Ascending aorta (tissue), 2 donors: ENCODE results near the gene LMAN2L. TPM values are rescaled to one million over a fixed set of nuclear protein-coding genes. Genes with fewer than 3 reads are reported as not detected.

Source experiments
- DNase-seq, 2 donors: peaks; one replicate each; pipeline ENCODE4 v3.0.0-alpha.2; 2019; ENCODE audit warnings: low spot score in 2 of 2
- H3K27ac ChIP-seq, 2 donors: fragments of 200-600 bp; sonication (generic); one replicate each; pipeline ENCODE4 v1.5.1; 2016 to 2017; ENCODE audit warnings: mild to moderate bottlenecking in 1 of 2
- H3K27me3 ChIP-seq: fragments of 200-600 bp; sonication (generic); one replicate; pipeline ENCODE4 v1.5.1; 2017
- H3K36me3 ChIP-seq, 2 donors: fragments of 200-600 bp; sonication (generic); one replicate each; pipeline ENCODE4 v1.5.1; 2016
- H3K4me1 ChIP-seq, 2 donors: fragments of 200-600 bp; sonication (generic); one replicate each; pipeline ENCODE4 v1.5.1; 2016 to 2017; ENCODE audit warnings: mild to moderate bottlenecking in 1 of 2
- H3K4me3 ChIP-seq, 2 donors: fragments of 200-600 bp; sonication (generic); one replicate each; pipeline ENCODE4 v1.5.1; 2016 to 2017; ENCODE audit warnings: mild to moderate bottlenecking in 1 of 2
- H3K9me3 ChIP-seq, 2 donors: fragments of 200-600 bp; sonication (generic); one replicate each; pipeline ENCODE4 v1.5.1; 2016
- intact Hi-C: fragments of 100-400 bp; cut with DNase I; formaldehyde crosslinking; loops from one replicate; pipeline ENCODE4 v1.15.1; 2023
- total RNA-seq: library from RNA; depleted of rRNA; stranded (reverse); fragments of >200 nt; gene quantifications from one replicate; pipeline ENCODE4 v1.1.0, GENCODE V29; 2016
- TF ChIP-seq, protein P1 (sequence below), 3 experiments: fragments of 200-600 bp in 2 of 3; fragments of 450-650 bp in 1 of 3; sonication (generic) in 2 of 3; IDR thresholded peaks; one replicate each; pipeline ENCODE4 v1.5.1; 2016 to 2019; ENCODE audit warnings: antibody characterized with exemption in 3 of 3, mild to moderate bottlenecking in 1 of 3, moderate library complexity in 1 of 3

LMAN2L gene
- total RNA-seq, 1 donor from 2014 or later: 9.5 TPM

DNA sequence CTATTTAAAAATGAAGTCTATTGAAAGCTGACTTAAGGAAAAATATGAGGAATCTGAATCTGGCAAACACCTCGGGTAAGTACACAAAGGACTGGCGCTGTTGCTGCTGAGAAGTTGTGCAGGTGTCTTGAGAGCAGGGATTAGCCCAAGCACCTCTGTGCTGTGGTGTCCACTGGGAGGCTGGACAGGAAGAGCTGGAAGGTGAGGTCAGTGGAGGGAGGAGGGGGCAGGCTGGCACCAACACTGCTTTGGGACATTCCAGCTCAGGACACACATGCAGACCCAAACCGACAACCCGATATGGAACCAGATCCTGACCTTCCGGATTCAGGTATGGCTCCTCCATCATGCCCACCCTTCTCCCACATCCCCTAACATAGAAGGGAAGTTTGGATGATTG is 76.7 kb downstream of the LMAN2L start:
- TF ChIP-seq, protein P1, sequence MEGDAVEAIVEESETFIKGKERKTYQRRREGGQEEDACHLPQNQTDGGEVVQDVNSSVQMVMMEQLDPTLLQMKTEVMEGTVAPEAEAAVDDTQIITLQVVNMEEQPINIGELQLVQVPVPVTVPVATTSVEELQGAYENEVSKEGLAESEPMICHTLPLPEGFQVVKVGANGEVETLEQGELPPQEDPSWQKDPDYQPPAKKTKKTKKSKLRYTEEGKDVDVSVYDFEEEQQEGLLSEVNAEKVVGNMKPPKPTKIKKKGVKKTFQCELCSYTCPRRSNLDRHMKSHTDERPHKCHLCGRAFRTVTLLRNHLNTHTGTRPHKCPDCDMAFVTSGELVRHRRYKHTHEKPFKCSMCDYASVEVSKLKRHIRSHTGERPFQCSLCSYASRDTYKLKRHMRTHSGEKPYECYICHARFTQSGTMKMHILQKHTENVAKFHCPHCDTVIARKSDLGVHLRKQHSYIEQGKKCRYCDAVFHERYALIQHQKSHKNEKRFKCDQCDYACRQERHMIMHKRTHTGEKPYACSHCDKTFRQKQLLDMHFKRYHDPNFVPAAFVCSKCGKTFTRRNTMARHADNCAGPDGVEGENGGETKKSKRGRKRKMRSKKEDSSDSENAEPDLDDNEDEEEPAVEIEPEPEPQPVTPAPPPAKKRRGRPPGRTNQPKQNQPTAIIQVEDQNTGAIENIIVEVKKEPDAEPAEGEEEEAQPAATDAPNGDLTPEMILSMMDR (IDR thresholded peaks at IDR 0.05): no peak
- peaks cover 8 to 12% of the 10 kb centered on the region in 2 donors for H3K4me1 ChIP-seq
- no peak overlapping the region for H3K4me3 ChIP-seq
- H3K36me3 ChIP-seq: no peaks in the 10 kb centered on the region
- H3K27me3 ChIP-seq: no peaks in the 10 kb centered on the region
- no peaks in the 10 kb centered on the region for H3K9me3 ChIP-seq
- intact Hi-C loops: no loop called here
- no peak for DNase-seq
- no peak overlapping the region for H3K27ac ChIP-seq

DNA sequence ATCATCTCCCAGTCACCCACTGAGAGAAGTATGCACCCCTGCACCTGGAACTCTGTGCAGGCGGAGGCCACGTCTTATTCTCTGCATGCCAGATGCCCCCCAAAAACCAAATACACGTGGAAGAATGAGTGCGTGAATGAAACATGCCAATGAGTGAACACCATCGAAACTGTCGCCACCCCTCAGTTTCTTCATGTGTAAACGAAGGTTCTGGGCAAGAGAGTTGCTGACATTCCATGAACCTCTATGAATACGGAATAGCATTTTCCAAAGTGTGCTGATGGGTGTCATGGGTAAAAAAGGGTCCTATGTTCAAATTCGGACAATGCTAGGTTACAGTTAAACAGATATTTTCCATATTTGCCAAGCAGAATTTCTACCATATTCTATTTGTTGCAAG is 77.5 kb downstream of the LMAN2L start:
- no peak overlapping the region for H3K4me3 ChIP-seq
- TF ChIP-seq, protein P1 (IDR thresholded peaks at IDR 0.05): no peak
- H3K9me3 ChIP-seq: no peaks in the 10 kb centered on the region
- H3K27me3 ChIP-seq: no peaks in the 10 kb centered on the region
- DNase-seq: no peak
- H3K27ac ChIP-seq: no peak overlapping the region
- intact Hi-C loops: no loop called here
- H3K4me1 ChIP-seq: peaks cover 8 to 12% of the 10 kb centered on the region in 2 donors
- no peaks in the 10 kb centered on the region for H3K36me3 ChIP-seq

DNA sequence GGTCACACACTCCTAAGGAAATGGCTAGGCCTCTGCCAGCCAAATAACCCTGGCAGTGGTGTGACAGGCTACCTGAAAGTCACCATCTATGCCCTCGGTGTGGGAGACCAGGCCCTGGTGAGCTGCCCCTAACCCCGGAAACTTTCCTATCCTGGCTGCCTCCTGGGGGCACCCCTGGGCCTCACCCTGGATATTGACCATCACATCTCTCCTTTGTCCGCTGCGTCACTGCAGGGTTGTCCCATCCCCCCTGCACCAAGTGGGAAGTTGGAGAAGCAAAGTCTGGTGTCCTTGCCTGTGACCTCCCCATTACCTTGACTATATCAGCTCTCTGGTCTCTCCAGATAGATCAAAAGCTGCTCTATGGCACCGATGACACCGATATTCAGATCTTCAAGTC is 78.5 kb downstream of the LMAN2L start:
- H3K4me1 ChIP-seq: peaks cover 8 to 11% of the 10 kb centered on the region in 2 donors
- no peaks in the 10 kb centered on the region for H3K36me3 ChIP-seq
- H3K4me3 ChIP-seq: no peak overlapping the region
- intact Hi-C loops: no loop called here
- no peak for DNase-seq
- no peaks in the 10 kb centered on the region for H3K9me3 ChIP-seq
- TF ChIP-seq, protein P1 (IDR thresholded peaks at IDR 0.05): no peak
- H3K27me3 ChIP-seq: no peaks in the 10 kb centered on the region
- H3K27ac ChIP-seq: no peak overlapping the region

DNA sequence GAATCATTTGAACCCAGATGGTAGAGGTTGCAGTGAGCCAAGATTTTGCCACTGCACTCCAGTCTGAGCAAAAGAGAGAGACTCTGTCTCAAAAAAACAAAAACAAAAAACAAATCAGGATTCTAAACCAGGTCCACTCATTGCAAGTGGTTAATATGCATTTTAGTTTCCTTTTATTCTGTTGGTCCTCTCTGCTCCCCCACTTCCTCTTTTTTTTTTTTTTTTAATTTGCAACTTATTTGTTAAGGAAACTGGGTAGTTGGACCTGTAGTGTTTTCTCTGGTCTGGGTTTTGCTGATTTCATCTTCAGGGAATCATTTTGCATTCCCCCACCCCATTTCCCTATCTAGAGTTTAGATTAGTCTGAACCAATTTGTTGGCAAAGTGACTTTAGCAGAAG is 83.3 kb downstream of the LMAN2L start:
- TF ChIP-seq, protein P1 (IDR thresholded peaks at IDR 0.05): no peak

More for the DNA sequence above, 83.3 kb downstream of the LMAN2L start:
- intact Hi-C loops: no loop called here
- no peaks in the 10 kb centered on the region for H3K4me1 ChIP-seq
- H3K9me3 ChIP-seq: no peaks in the 10 kb centered on the region
- H3K27me3 ChIP-seq: no peaks in the 10 kb centered on the region
- no peak overlapping the region for H3K27ac ChIP-seq
- H3K36me3 ChIP-seq: no peaks in the 10 kb centered on the region
- H3K4me3 ChIP-seq: no peak overlapping the region
- DNase-seq: no peak

Other genes starting within 250 kb of the LMAN2L start
- not detected for gene NEURL3, start 234.7 kb downstream of the LMAN2L start, total RNA-seq
- 267 TPM for gene ARID5A, start 203.3 kb downstream of the LMAN2L start, total RNA-seq
- gene KANSL3, start 101.8 kb downstream of the LMAN2L start, total RNA-seq: 56.1 TPM
- not detected for gene FER1L5, start 97.3 kb downstream of the LMAN2L start, total RNA-seq
- 2.7 TPM for gene CNNM4, start 20.8 kb upstream of the LMAN2L start, total RNA-seq
- gene CNNM3, start 76.2 kb upstream of the LMAN2L start, total RNA-seq: 24.5 TPM
- gene ANKRD23, start 104.0 kb upstream of the LMAN2L start, total RNA-seq: 4.0 TPM
- gene ANKRD39, start 118.0 kb upstream of the LMAN2L start, total RNA-seq: 2.3 TPM
- gene SEMA4C, start 130.0 kb upstream of the LMAN2L start, total RNA-seq: 56.9 TPM
- not detected for gene FAM178B, start 246.5 kb upstream of the LMAN2L start, total RNA-seq